ENCODE results near the gene TAF3.

GRCh38 chr10:8061274-8062211, 243.2 kb downstream of the TAF3 start:
- no peak for TF ChIP-seq CTCF (IDR thresholded peaks at IDR 0.05)
- no peak for TF ChIP-seq POLR2A (IDR thresholded peaks at IDR 0.05)
- no peak for TF ChIP-seq POLR2AphosphoS5 (IDR thresholded peaks at IDR 0.05)
- no peak for TF ChIP-seq EP300 (IDR thresholded peaks at IDR 0.05)
